ENCODE results near the gene OSBPL6.

OSBPL6 gene

GRCh38 chr2:178200331-178200730 lies 6.0 kb downstream of the OSBPL6 start:
- no peaks in the 10 kb centered on the region for H3K36me3 ChIP-seq (ENCODE audit: control insufficient read depth, insufficient read depth, low read length)
- TF ChIP-seq CTCF (IDR thresholded peaks at IDR 0.05; ENCODE audit: insufficient read depth, low read length, poor library complexity, severe bottlenecking), result no peak
- H3K27me3 ChIP-seq (replicated peaks; ENCODE audit: control insufficient read depth, insufficient read depth, low read length), result no peaks in the 10 kb centered on the region; the same call in 1 of the 2 replicates
- H3K4me3 ChIP-seq (replicated peaks; ENCODE audit: low read depth, low read length), result no peak overlapping the region
- no peak for DNase-seq (ENCODE audit: extremely low read depth, insufficient read length)

- Histone ChIP-seq H3K36me3 (ENCODE audit: control insufficient read depth, insufficient read depth, low read length) (no peaks in the 10 kb centered on the region), H3K4me3 (replicated peaks; ENCODE audit: low read depth, low read length) (no peak overlapping the region), H3K27me3 (replicated peaks; ENCODE audit: control insufficient read depth, insufficient read depth, low read length) (no peaks in the 10 kb centered on the region)
- no peak for DNase-seq (ENCODE audit: extremely low read depth, insufficient read length)
- no peak for TF ChIP-seq CTCF (IDR thresholded peaks at IDR 0.05; ENCODE audit: insufficient read depth, low read length, poor library complexity, severe bottlenecking)
Observed at GRCh38 chr2:178202927-178203326, 8.6 kb downstream of the OSBPL6 start.

- Histone ChIP-seq H3K36me3 (ENCODE audit: control insufficient read depth, insufficient read depth, low read length) (no peaks in the 10 kb centered on the region), H3K27me3 (replicated peaks; ENCODE audit: control insufficient read depth, insufficient read depth, low read length) (no peaks in the 10 kb centered on the region), H3K4me3 (replicated peaks; ENCODE audit: low read depth, low read length) (no peak overlapping the region)
- DNase-seq (ENCODE audit: extremely low read depth, insufficient read length), result no peak
- no peak for TF ChIP-seq CTCF (IDR thresholded peaks at IDR 0.05; ENCODE audit: insufficient read depth, low read length, poor library complexity, severe bottlenecking)
Observed at GRCh38 chr2:178204977-178205376, 10.7 kb downstream of the OSBPL6 start.

GRCh38 chr2:178205853-178206521 lies 11.7 kb downstream of the OSBPL6 start:
- no peaks in the 10 kb centered on the region for H3K36me3 ChIP-seq (ENCODE audit: control insufficient read depth, insufficient read depth, low read length)
- TF ChIP-seq CTCF (IDR thresholded peaks at IDR 0.05; ENCODE audit: insufficient read depth, low read length, poor library complexity, severe bottlenecking), result no peak
- no peaks in the 10 kb centered on the region for H3K27me3 ChIP-seq (replicated peaks; ENCODE audit: control insufficient read depth, insufficient read depth, low read length)
- DNase-seq (ENCODE audit: extremely low read depth, insufficient read length), result no peak
- no peak overlapping the region for H3K4me3 ChIP-seq (replicated peaks; ENCODE audit: low read depth, low read length)

- DNase-seq (ENCODE audit: extremely low read depth, insufficient read length), result no peak
- no peak for TF ChIP-seq CTCF (IDR thresholded peaks at IDR 0.05; ENCODE audit: insufficient read depth, low read length, poor library complexity, severe bottlenecking)
- H3K4me3 ChIP-seq (replicated peaks; ENCODE audit: low read depth, low read length), result no peak overlapping the region
- no peaks in the 10 kb centered on the region for H3K36me3 ChIP-seq (ENCODE audit: control insufficient read depth, insufficient read depth, low read length)
- H3K27me3 ChIP-seq (replicated peaks; ENCODE audit: control insufficient read depth, insufficient read depth, low read length), result no peaks in the 10 kb centered on the region
Observed at GRCh38 chr2:178208336-178208735, 14.0 kb downstream of the OSBPL6 start.

- peak; percentile 18 for TF ChIP-seq CTCF (IDR thresholded peaks at IDR 0.05; ENCODE audit: insufficient read depth, low read length, poor library complexity, severe bottlenecking)
- no peaks in the 10 kb centered on the region for H3K27me3 ChIP-seq (replicated peaks; ENCODE audit: control insufficient read depth, insufficient read depth, low read length)
- DNase-seq (ENCODE audit: extremely low read depth, insufficient read length), result no peak
- no peak overlapping the region for H3K4me3 ChIP-seq (replicated peaks; ENCODE audit: low read depth, low read length)
- H3K36me3 ChIP-seq (ENCODE audit: control insufficient read depth, insufficient read depth, low read length), result no peaks in the 10 kb centered on the region
Observed at GRCh38 chr2:178208817-178209216, 14.5 kb downstream of the OSBPL6 start.

All from GM06990 (cell line).